Mononuclear cell (primary cell): ENCODE measurements around the gene METTL24. TPM values are rescaled to one million over a fixed set of nuclear protein-coding genes. Genes with fewer than 3 reads are reported as not detected.
"Not testable (repeated sequence)": the region's sequence is repeated elsewhere in the genome, so short reads cannot be mapped to it uniquely, and the experiment has no call there.

Experiments
- H3K27me3 ChIP-seq: 2 replicates; pipeline ENCODE4 v1.6.0; 2011; ENCODE audit warnings: low read length, control low read depth; ENCODE audit not compliant: insufficient read depth
- H3K4me1 ChIP-seq: 2 replicates; pipeline ENCODE4 v1.5.1; 2011; ENCODE audit warnings: mild to moderate bottlenecking, low read length, control low read depth; ENCODE audit not compliant: insufficient read depth
- H3K4me3 ChIP-seq: 2 replicates; pipeline ENCODE4 v1.5.1; 2011; ENCODE audit warnings: mild to moderate bottlenecking, low read length, moderate library complexity
- H3K9me3 ChIP-seq: 2 replicates; pipeline ENCODE4 v1.5.1; 2011; ENCODE audit warnings: low read depth, mild to moderate bottlenecking, control low read depth, low read length
- total RNA-seq: library from RNA; depleted of rRNA; stranded (reverse); fragments of >200 nt; gene quantifications from one replicate; pipeline ENCODE4 v1.2.3, GENCODE V29; 2012

METTL24 gene
- total RNA-seq, 1 donor, result 0.10 TPM

GRCh38 chr6:110250058-110250457 is 108.1 kb downstream of the METTL24 start:
- Histone ChIP-seq H3K27me3 (no peaks in the 10 kb centered on the region), H3K9me3 (no peaks in the 10 kb centered on the region), H3K4me1 (no peaks in the 10 kb centered on the region), H3K4me3 (no peak overlapping the region)

GRCh38 chr6:110246900-110247546 is 111.1 kb downstream of the METTL24 start:
- no peaks in the 10 kb centered on the region for H3K27me3 ChIP-seq
- no peaks in the 10 kb centered on the region for H3K9me3 ChIP-seq
- H3K4me3 ChIP-seq, result no peak overlapping the region
- no peaks in the 10 kb centered on the region for H3K4me1 ChIP-seq

- Histone ChIP-seq H3K9me3 (no peaks in the 10 kb centered on the region), H3K27me3 (no peaks in the 10 kb centered on the region), H3K4me1 (no peaks in the 10 kb centered on the region), H3K4me3 (no peak overlapping the region)
Observed at GRCh38 chr6:110246378-110246777, 111.8 kb downstream of the METTL24 start.

- not testable (repeated sequence) for H3K9me3 ChIP-seq, H3K27me3 ChIP-seq, H3K4me1 ChIP-seq, H3K4me3 ChIP-seq
Observed at GRCh38 chr6:110244621-110245020, 113.5 kb downstream of the METTL24 start.

GRCh38 chr6:110239526-110240274 is 118.4 kb downstream of the METTL24 start:
- Histone ChIP-seq H3K4me3 (no peak overlapping the region), H3K27me3 (no peaks in the 10 kb centered on the region), H3K4me1 (no peaks in the 10 kb centered on the region), H3K9me3 (no peaks in the 10 kb centered on the region)

- not testable (repeated sequence) for H3K4me1 ChIP-seq, H3K4me3 ChIP-seq, H3K9me3 ChIP-seq, H3K27me3 ChIP-seq
Observed at GRCh38 chr6:110236007-110236406, 122.1 kb downstream of the METTL24 start.

- no peak overlapping the region for H3K4me3 ChIP-seq
- H3K4me1 ChIP-seq, result peaks cover 7% of the 10 kb centered on the region
- no peaks in the 10 kb centered on the region for H3K27me3 ChIP-seq
- H3K9me3 ChIP-seq, result no peaks in the 10 kb centered on the region
Observed at GRCh38 chr6:110233770-110234374, 124.3 kb downstream of the METTL24 start.

GRCh38 chr6:110232450-110232849 is 125.7 kb downstream of the METTL24 start:
- no peak overlapping the region for H3K4me3 ChIP-seq
- H3K4me1 ChIP-seq, result peaks cover 7% of the 10 kb centered on the region
- no peaks in the 10 kb centered on the region for H3K27me3 ChIP-seq
- no peaks in the 10 kb centered on the region for H3K9me3 ChIP-seq

GRCh38 chr6:110226261-110226660 is 131.9 kb downstream of the METTL24 start:
- no peak overlapping the region for H3K4me3 ChIP-seq
- no peaks in the 10 kb centered on the region for H3K4me1 ChIP-seq
- H3K27me3 ChIP-seq, result no peaks in the 10 kb centered on the region
- H3K9me3 ChIP-seq, result no peaks in the 10 kb centered on the region

GRCh38 chr6:110221738-110222137 is 136.4 kb downstream of the METTL24 start:
- H3K4me3 ChIP-seq, result no peak overlapping the region
- H3K27me3 ChIP-seq, result no peaks in the 10 kb centered on the region
- no peaks in the 10 kb centered on the region for H3K9me3 ChIP-seq
- H3K4me1 ChIP-seq, result no peaks in the 10 kb centered on the region

- Histone ChIP-seq H3K4me1 (no peaks in the 10 kb centered on the region), H3K4me3 (no peak overlapping the region), H3K9me3 (no peaks in the 10 kb centered on the region), H3K27me3 (no peaks in the 10 kb centered on the region)
Observed at GRCh38 chr6:110217266-110217665, 140.9 kb downstream of the METTL24 start.

- no peaks in the 10 kb centered on the region for H3K4me1 ChIP-seq
- H3K9me3 ChIP-seq, result no peaks in the 10 kb centered on the region
- H3K27me3 ChIP-seq, result no peaks in the 10 kb centered on the region
- no peak overlapping the region for H3K4me3 ChIP-seq
Observed at GRCh38 chr6:110216140-110216539, 142.0 kb downstream of the METTL24 start.

GRCh38 chr6:110214338-110214737 is 143.8 kb downstream of the METTL24 start:
- H3K9me3 ChIP-seq, result no peaks in the 10 kb centered on the region
- H3K4me3 ChIP-seq, result no peak overlapping the region
- no peaks in the 10 kb centered on the region for H3K4me1 ChIP-seq
- no peaks in the 10 kb centered on the region for H3K27me3 ChIP-seq

GRCh38 chr6:110211753-110212152 is 146.4 kb downstream of the METTL24 start:
- H3K4me3 ChIP-seq, result no peak overlapping the region
- no peaks in the 10 kb centered on the region for H3K4me1 ChIP-seq
- no peaks in the 10 kb centered on the region for H3K27me3 ChIP-seq
- H3K9me3 ChIP-seq, result no peaks in the 10 kb centered on the region

GRCh38 chr6:110207652-110208051 is 150.5 kb downstream of the METTL24 start:
- H3K9me3 ChIP-seq, result no peaks in the 10 kb centered on the region

More at GRCh38 chr6:110207652-110208051, 150.5 kb downstream of the METTL24 start:
- Histone ChIP-seq H3K4me1 (peaks cover 3% of the 10 kb centered on the region), H3K4me3 (no peak overlapping the region), H3K27me3 (no peaks in the 10 kb centered on the region)
